ENCODE results near the gene OR4A47. TPM values are rescaled to one million over a fixed set of nuclear protein-coding genes. Genes with fewer than 3 reads are reported as not detected.
"Not testable (repeated sequence)": the region's sequence is repeated elsewhere in the genome, so short reads cannot be mapped to it uniquely, and the experiment has no call there.

The OR4A47 gene, protein sequence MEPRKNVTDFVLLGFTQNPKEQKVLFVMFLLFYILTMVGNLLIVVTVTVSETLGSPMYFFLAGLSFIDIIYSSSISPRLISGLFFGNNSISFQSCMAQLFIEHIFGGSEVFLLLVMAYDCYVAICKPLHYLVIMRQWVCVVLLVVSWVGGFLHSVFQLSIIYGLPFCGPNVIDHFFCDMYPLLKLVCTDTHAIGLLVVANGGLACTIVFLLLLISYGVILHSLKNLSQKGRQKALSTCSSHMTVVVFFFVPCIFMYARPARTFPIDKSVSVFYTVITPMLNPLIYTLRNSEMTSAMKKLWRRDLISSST
- polyA plus RNA-seq (2011; rRNA removed) (not detected in 2 replicates), polyA minus RNA-seq (2011; rRNA and poly(A)+ RNA removed) (not detected in 2 replicates)

- CTCF ChIA-PET; H3K27me3 ChIP-seq (ENCODE audit: control insufficient read depth, insufficient read depth, low read length); H3K27ac ChIP-seq (ENCODE audit: low read depth, low read length): not testable (repeated sequence)
Observed at GRCh38 chr11:48488493-48488892, at the start of gene OR4A47. Gene OR4A47, plus strand, starts transcription at chr11:48488793. Its CDS starts 0 bp downstream, at chr11:48488793.

DNA sequence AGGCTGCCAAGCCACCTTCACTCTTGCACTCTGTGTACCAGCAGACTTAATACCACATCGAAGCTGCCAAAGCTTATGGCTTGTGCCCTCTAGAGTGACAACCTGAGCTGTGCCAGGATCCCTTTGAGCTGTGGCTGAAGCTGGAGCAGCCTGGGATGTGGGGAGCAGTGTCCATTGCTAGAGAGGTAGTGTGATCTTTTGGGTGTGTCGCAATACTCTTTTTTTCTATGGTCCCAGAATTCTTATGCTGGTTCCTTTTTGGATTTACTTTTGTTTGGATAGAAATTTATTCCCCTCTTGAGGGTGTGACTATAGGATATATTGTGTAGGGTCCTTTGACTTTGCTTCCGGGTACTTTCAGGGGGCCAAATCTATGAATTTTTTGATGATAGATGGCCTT lies 32.7 kb upstream of the OR4A47 start:
- H3K4me3 ChIP-seq (ENCODE audit: low read depth, low read length); CTCF ChIA-PET; H3K27ac ChIP-seq (ENCODE audit: low read depth, low read length); H3K27me3 ChIP-seq (ENCODE audit: control insufficient read depth, insufficient read depth, low read length); DNase-seq (ENCODE audit: low read depth, low spot score); POLR2A ChIA-PET: not testable (repeated sequence)
- H3K9me3 ChIP-seq (ENCODE audit: control insufficient read depth, insufficient read depth, low read length), result peaks cover 23% of the 10 kb centered on the region

More at GRCh38 chr11:48488493-48488892, at the start of gene OR4A47:
- POLR2A ChIA-PET; H3K4me3 ChIP-seq (ENCODE audit: low read depth, low read length); DNase-seq (ENCODE audit: low read depth, low spot score); H3K9me3 ChIP-seq (ENCODE audit: control insufficient read depth, insufficient read depth, low read length): not testable (repeated sequence)

- H3K27ac ChIP-seq (ENCODE audit: low read depth, low read length), result not testable (repeated sequence)
Observed at GRCh38 chr11:48473966-48474365, 14.6 kb upstream of the OR4A47 start.

GRCh38 chr11:48474703-48475102 lies 13.9 kb upstream of the OR4A47 start:
- H3K4me3 ChIP-seq (ENCODE audit: low read depth, low read length); H3K27me3 ChIP-seq (ENCODE audit: control insufficient read depth, insufficient read depth, low read length); POLR2A ChIA-PET; H3K27ac ChIP-seq (ENCODE audit: low read depth, low read length); DNase-seq (ENCODE audit: low read depth, low spot score); CTCF ChIA-PET; H3K9me3 ChIP-seq (ENCODE audit: control insufficient read depth, insufficient read depth, low read length): not testable (repeated sequence)

More at GRCh38 chr11:48473966-48474365, 14.6 kb upstream of the OR4A47 start:
- CTCF ChIA-PET; DNase-seq (ENCODE audit: low read depth, low spot score); H3K4me3 ChIP-seq (ENCODE audit: low read depth, low read length); H3K9me3 ChIP-seq (ENCODE audit: control insufficient read depth, insufficient read depth, low read length); POLR2A ChIA-PET; H3K27me3 ChIP-seq (ENCODE audit: control insufficient read depth, insufficient read depth, low read length): not testable (repeated sequence)

GRCh38 chr11:48506169-48506568 lies 17.6 kb downstream of the OR4A47 start:
- H3K4me3 ChIP-seq (ENCODE audit: low read depth, low read length); DNase-seq (ENCODE audit: low read depth, low spot score); CTCF ChIA-PET; H3K9me3 ChIP-seq (ENCODE audit: control insufficient read depth, insufficient read depth, low read length); H3K27me3 ChIP-seq (ENCODE audit: control insufficient read depth, insufficient read depth, low read length); POLR2A ChIA-PET; H3K27ac ChIP-seq (ENCODE audit: low read depth, low read length): not testable (repeated sequence)

- ChIA-PET CTCF (no interaction called here), POLR2A (no interaction called here)
- Histone ChIP-seq H3K4me3 (ENCODE audit: low read depth, low read length) (no peak overlapping the region), H3K9me3 (ENCODE audit: control insufficient read depth, insufficient read depth, low read length) (no peaks in the 10 kb centered on the region), H3K27me3 (ENCODE audit: control insufficient read depth, insufficient read depth, low read length) (no peaks in the 10 kb centered on the region), H3K27ac (ENCODE audit: low read depth, low read length) (no peak overlapping the region)
- no peak for DNase-seq (ENCODE audit: low read depth, low spot score)
- TF ChIP-seq, protein P1, sequence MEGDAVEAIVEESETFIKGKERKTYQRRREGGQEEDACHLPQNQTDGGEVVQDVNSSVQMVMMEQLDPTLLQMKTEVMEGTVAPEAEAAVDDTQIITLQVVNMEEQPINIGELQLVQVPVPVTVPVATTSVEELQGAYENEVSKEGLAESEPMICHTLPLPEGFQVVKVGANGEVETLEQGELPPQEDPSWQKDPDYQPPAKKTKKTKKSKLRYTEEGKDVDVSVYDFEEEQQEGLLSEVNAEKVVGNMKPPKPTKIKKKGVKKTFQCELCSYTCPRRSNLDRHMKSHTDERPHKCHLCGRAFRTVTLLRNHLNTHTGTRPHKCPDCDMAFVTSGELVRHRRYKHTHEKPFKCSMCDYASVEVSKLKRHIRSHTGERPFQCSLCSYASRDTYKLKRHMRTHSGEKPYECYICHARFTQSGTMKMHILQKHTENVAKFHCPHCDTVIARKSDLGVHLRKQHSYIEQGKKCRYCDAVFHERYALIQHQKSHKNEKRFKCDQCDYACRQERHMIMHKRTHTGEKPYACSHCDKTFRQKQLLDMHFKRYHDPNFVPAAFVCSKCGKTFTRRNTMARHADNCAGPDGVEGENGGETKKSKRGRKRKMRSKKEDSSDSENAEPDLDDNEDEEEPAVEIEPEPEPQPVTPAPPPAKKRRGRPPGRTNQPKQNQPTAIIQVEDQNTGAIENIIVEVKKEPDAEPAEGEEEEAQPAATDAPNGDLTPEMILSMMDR (IDR thresholded peaks at IDR 0.05; ENCODE audit: low read depth, low read length), result no peak
Observed at GRCh38 chr11:48538991-48539390, 50.4 kb downstream of the OR4A47 start.

Other genes starting within 250 kb of the OR4A47 start
- gene OR4X2, start 243.7 kb upstream of the OR4A47 start, polyA plus RNA-seq (2011; rRNA removed), result not detected in 2 replicates
- not detected in 2 replicates for gene OR4X1, start 224.9 kb upstream of the OR4A47 start, polyA plus RNA-seq (2011; rRNA removed)
- not detected in 2 replicates for gene OR4S1, start 182.6 kb upstream of the OR4A47 start, polyA plus RNA-seq (2011; rRNA removed)
- not detected in 2 replicates for gene OR4C3, start 163.9 kb upstream of the OR4A47 start, polyA plus RNA-seq (2011; rRNA removed)
- not detected in 2 replicates for gene OR4C5, start 122.3 kb upstream of the OR4A47 start, polyA plus RNA-seq (2011; rRNA removed)

Measured in AG04450 (cell line).